GM21367 (cell line): ENCODE measurements around the gene SLAMF1.
A peak's percentile ranks its signal among the peaks of the same experiment; 100 is the strongest.
"Not testable (repeated sequence)": the region's sequence is repeated elsewhere in the genome, so short reads cannot be mapped to it uniquely, and the experiment has no call there.

ENCODE experiments used
- ATAC-seq: cut with Tn5 transposase; IDR thresholded peaks from one replicate; pipeline ENCODE4 v1.9.1; 2021; ENCODE audit not compliant: unreplicated experiment

Gene SLAMF1

GRCh38 chr1:160640359-160641123, 6.3 kb downstream of the SLAMF1 start:
- no peak for ATAC-seq

DNA sequence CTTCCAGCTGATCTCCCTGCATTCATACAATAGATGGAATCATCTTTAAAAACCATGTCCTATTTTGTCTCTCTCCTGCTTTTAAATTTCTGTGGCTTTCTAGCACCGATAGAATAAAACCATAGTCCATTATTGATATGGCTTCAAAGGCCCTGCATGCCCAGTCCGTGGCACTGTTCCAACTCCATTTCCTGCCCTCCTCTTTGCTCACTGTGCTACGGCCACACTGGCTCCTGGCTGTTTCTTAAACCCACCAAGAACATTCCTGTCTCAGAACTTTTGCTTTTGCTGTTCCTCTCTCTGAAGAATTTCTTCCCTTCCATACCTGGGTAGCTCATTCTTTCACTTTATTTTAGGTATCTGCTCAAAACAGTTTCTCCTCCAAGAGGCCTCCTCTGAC, 7.2 kb downstream of the SLAMF1 start:
- ATAC-seq, result no peak

- ATAC-seq, result no peak
These were observed 7.9 kb downstream of the SLAMF1 start for GRCh38 chr1:160638926-160639325.

- ATAC-seq, result no peak
These were observed 8.3 kb downstream of the SLAMF1 start for GRCh38 chr1:160638540-160638857.

DNA sequence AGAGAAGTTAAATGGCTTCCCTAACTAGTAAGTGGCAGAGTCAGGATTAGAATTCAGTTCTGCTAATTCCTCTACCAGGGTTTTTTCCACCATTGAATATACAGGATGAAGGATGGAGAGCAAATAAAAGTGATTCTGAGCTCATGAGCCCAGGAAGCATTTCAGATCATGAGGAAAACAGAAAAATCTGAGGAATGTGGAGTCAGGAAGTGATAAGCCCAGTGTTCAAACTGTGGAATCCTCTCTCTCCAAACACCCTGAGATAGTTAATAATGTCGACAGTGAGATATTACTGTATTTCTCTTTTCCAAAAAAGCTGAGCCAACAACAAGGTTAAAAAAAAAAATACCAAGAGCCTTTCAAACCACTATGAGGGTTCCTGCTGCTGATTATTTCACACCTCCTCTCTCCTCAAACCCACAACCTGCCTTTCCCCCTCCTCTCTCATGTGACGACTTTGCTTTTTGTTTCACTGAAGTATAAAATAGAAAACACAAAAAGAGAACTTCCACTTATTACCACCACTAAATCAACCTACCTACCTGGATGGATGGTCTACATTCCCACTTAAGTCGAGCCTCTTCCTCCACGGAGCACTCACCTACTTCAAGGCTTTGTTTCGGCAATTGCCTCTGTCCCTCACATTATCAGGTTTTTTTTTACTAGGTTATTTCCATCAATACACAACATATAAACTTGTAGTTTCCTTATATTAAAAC, 8.9 kb downstream of the SLAMF1 start:
- no peak for ATAC-seq

DNA sequence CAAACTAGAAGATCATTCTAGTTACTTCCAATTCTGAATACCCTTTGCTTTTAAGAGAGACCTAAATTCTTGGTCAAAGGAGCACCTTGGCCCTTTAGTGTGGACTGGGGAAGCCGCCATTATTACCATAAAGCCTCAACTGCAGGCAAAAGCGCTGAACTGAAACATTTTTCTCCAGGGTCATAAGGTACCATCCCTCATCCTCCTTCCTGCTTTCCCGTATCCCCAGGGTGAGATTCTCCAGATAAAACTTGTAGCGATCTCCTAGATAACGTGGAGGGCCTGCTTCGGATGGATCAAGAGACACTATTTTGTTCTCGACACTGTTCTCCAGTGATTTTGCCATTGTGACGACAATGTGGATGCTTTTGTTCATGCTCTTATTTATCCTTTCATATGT, 9.8 kb downstream of the SLAMF1 start:
- ATAC-seq, result no peak

DNA sequence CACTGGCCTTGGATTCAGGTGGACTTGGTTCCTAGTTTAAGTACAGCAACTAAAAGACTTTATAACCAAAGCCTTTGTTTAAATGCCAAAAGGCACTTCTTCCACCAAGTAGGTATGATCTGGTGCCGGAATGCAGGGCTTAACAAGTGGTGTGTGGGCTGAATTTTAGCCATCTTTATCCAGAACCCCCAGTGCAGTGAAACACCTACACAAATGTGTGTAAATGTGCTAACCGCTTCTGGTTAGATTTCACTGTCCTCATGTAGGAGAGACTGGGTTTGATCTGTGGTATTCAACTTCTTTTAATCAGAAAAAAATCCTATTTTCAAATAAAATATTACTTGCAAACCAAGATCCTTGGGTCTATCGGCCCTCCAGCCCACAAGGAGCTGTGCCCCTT, 10.3 kb downstream of the SLAMF1 start:
- ATAC-seq, result no peak

DNA sequence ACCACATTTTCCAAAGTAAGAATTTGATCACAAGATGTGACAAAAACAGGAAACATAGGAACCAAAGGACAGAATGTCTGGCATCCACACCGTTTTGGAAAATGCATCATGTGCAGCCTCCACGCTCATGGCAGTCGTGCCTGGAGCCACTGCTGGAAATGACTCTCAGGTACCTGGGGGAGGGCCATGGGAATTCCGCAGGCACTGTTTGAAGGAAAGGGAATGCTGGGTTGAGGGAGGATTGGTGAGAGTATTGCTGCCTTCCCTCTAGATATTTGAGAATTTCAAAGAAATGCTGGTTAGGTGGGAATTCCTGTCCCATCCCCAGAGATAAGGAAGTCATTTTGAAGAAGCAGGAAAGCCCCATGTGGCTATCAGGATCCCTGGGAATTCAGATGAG, 10.8 kb downstream of the SLAMF1 start:
- no peak for ATAC-seq

DNA sequence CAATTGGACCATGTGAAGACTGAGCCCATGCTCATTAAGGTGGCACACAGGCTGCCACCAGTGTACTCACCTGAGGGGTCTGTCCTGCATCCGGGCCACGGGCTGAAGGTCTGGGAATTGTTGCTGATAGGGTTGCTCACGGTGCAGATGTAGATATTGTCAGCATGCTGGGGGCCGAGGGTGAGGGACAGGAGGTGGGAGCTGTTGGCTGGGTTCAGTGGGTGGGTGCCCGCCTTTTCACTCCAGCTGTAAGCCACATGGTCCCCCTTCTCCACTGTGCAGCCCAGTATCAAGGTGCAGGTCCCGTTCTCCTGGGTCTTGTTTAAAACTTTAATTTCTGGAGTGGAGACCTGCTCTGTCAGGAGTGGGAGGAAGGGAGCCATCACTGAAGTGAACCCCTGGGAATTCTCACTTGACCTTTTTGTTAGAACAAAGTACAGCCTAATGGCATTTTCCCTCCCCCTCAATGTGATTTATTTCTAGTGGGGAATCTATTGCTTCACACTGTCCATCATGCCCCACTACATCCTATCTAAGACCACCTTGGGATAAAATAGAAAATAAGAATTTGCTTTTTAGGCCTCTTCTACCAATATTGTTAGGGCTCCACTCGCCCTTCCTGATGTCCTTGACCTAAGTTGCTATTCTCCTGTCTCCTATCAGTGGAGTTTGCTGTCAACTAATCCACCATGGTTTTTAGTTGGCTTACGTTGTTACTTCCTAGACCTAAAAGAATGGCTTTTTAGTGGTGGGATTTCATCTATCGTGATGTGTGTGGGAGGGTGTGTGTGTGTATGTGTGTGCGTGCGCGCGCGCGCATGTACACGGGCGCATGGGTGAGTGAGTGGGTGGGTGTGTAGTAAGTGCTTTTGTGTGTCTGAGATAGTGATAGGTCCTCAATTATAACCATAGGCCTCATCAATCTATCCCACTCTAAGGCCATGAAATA, 12.0 kb downstream of the SLAMF1 start:
- no peak for ATAC-seq

DNA sequence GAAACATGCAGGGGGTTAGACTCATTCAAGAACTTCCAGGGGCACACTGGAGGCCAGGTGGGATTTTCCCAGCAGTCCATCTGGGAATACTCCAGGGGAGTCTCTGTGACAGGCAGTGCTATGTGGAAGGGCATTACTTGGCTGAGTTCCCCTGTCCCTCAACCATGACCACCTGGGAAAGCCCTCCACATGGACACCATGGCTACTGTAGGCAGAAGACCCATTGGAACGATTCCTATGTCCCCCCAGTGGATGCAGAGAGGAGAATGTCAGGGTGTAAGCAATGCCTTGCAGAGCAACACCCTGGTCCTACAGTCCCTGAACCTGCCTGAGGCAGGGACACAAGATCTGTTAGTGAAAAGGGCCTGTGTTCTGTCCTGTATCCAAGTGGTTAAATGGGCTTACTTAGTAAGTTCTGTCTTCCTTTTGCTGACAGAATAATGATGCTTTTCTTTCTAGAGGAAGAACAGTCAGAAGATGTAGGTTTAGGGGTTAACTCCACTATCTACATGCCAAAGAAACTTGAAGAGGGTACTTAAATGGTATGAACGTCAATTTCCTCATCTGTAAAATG, 13.4 kb downstream of the SLAMF1 start:
- no peak for ATAC-seq

DNA sequence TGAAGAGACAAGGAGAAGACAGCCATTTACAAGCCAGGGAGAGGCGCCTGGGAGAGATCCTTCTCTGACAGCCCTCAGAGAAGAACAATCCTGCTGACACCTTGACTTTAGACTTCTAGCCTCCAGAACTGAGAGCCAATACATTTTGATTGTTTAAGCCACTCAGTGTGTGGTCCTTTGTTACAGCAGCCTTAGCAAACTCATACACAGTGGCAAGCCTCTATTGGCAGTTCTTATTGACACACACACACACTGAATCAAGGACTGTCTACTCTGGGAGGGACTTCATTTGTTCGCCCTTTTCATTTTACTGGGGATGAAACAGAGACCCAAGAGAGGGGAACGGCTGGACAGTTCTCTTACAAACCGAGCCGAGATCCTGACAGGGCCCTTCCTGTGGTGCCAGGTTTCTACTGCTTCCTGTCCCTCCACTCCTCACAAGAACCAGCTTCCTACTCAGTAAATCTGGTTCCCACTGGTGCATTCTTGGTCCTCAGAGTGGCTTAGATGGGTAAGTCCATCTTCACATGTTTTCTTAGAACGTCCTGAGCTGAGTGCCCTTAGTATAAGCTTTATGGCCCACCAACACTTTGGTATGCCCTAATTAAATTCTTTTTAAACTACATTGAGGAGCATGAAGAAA, 14.7 kb downstream of the SLAMF1 start:
- ATAC-seq, result no peak

GRCh38 chr1:160630523-160631451, 16.1 kb downstream of the SLAMF1 start:
- no peak for ATAC-seq

- ATAC-seq, result no peak
These were observed 17.3 kb downstream of the SLAMF1 start for GRCh38 chr1:160629286-160630210.

- ATAC-seq, result no peak
These were observed 18.0 kb downstream of the SLAMF1 start for GRCh38 chr1:160628799-160629263.

- ATAC-seq, result not testable (repeated sequence)
These were observed 19.1 kb downstream of the SLAMF1 start for GRCh38 chr1:160627677-160628289.

GRCh38 chr1:160626509-160627342, 20.1 kb downstream of the SLAMF1 start:
- ATAC-seq, result peak; percentile 29
